AG10803 (cell line): Measurements from ENCODE around the gene KLHL3.
A peak's percentile ranks its signal among the peaks of the same experiment; 100 is the strongest.

Experiments used
- DNase-seq: peaks from one replicate; pipeline ENCODE4 v3.0.0; 2010; ENCODE audit warnings: low read depth
- H3K4me3 ChIP-seq: 2 replicates; pipeline ENCODE4 v1.5.1; 2011; ENCODE audit warnings: mild to moderate bottlenecking, low read length, control low read depth
- TF ChIP-seq, protein P1 (sequence below): conservative IDR thresholded peaks from 2 replicates; pipeline ENCODE4 v1.5.1; 2011; ENCODE audit warnings: mild to moderate bottlenecking, low read length, control low read depth, inconsistent platforms

KLHL3 gene

DNA sequence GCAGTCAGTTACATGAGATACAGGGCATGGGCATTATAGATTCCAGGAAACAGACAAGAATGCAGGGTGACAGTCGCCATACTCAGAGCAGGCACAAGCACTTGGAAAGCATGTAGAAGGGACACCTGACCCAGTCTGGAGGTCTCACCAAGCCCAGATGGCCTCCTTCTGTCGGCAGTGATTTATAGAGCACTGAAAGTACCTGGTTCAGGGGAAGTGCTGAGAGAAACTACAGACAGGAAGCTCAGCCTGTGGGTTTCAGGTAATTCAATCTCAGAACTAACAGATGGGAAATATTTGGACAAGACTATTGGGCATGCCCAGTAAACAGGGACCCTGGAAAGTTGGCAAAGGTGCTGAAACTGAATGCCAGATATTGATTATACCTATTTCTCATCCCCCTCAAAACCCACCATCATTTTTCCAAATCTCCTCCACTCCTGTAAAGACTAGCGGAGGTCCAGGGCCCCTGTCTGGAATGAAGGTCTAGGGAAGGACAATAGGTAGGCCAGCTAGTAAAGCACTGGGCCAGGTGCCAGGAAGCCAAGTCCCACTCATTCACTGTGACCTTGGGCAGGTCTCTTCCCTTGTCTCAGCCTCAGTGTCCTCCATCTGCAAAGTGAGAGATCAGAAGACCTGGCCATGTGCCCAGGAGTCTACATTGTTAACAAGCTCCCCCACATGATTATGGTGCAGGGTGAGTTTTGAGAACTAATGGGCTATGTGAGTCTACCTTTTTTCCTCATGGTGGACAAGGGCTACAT lies 26.9 kb downstream of the KLHL3 start:
- no peak for DNase-seq
- TF ChIP-seq, protein P1, sequence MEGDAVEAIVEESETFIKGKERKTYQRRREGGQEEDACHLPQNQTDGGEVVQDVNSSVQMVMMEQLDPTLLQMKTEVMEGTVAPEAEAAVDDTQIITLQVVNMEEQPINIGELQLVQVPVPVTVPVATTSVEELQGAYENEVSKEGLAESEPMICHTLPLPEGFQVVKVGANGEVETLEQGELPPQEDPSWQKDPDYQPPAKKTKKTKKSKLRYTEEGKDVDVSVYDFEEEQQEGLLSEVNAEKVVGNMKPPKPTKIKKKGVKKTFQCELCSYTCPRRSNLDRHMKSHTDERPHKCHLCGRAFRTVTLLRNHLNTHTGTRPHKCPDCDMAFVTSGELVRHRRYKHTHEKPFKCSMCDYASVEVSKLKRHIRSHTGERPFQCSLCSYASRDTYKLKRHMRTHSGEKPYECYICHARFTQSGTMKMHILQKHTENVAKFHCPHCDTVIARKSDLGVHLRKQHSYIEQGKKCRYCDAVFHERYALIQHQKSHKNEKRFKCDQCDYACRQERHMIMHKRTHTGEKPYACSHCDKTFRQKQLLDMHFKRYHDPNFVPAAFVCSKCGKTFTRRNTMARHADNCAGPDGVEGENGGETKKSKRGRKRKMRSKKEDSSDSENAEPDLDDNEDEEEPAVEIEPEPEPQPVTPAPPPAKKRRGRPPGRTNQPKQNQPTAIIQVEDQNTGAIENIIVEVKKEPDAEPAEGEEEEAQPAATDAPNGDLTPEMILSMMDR, result no peak
- H3K4me3 ChIP-seq, result no peak overlapping the region

DNA sequence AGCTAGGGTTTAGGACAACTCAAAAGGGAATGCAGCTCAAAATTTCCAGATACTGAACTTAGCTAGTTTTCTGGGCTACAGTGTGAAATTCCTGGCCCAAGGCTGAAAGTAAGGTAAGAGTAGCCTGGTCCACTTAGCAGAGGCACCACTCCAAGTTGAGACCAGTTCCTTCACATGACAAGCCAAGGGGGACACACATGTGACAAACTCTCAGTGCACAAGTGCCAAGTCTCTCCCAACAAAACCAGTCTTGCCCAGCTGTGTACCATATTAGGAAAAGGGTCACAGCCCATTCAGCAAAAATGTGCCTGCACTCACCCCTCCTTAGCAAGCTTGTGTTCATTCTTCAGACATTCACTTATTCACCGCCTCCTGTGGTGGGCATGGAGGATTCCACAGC lies 27.8 kb downstream of the KLHL3 start:
- TF ChIP-seq, protein P1, result no peak
- H3K4me3 ChIP-seq, result no peak overlapping the region
- no peak for DNase-seq

GRCh38 chr5:137706841-137707240 lies 29.0 kb downstream of the KLHL3 start:
- DNase-seq, result no peak
- H3K4me3 ChIP-seq, result no peak overlapping the region
- TF ChIP-seq, protein P1, result no peak

- no peak overlapping the region for H3K4me3 ChIP-seq
- TF ChIP-seq, protein P1, result no peak
- DNase-seq, result peak; percentile 11
Observed at GRCh38 chr5:137705106-137705505, 30.8 kb downstream of the KLHL3 start.

GRCh38 chr5:137703565-137703964 lies 32.3 kb downstream of the KLHL3 start:
- H3K4me3 ChIP-seq, result no peak overlapping the region
- no peak for DNase-seq
- TF ChIP-seq, protein P1, result no peak

GRCh38 chr5:137700282-137700680 lies 35.6 kb downstream of the KLHL3 start:
- TF ChIP-seq, protein P1, result no peak
- no peak overlapping the region for H3K4me3 ChIP-seq
- peak; percentile 43 for DNase-seq
